Glomerular visceral epithelial cell (primary cell): ENCODE results near the gene AKAP5.
"Not testable (repeated sequence)": the region's sequence is repeated elsewhere in the genome, so short reads cannot be mapped to it uniquely, and the experiment has no call there.

Source experiments
- DNase-seq: peaks from one replicate; pipeline ENCODE4 v3.0.0-alpha.2; 2016; ENCODE audit errors: extremely low spot score

Gene AKAP5

GRCh38 chr14:64502887-64503433, 37.7 kb downstream of the AKAP5 start:
- peak; percentile 23 for DNase-seq

GRCh38 chr14:64503434-64504309, 38.4 kb downstream of the AKAP5 start, which contains the start of gene ZBTB25:
Gene ZBTB25, minus strand, starts transcription at chr14:64503838. Its CDS starts 13,305 bp downstream, at chr14:64490533.
- DNase-seq, result peak; percentile 93

GRCh38 chr14:64504310-64504896, 39.1 kb downstream of the AKAP5 start, which contains the start of gene ZBTB1:
Gene ZBTB1, plus strand, starts transcription at chr14:64504770. Its CDS starts 16,735 bp downstream, at chr14:64521505.
- peak; percentile 89 for DNase-seq

- DNase-seq, result peak; percentile 87
Observed at GRCh38 chr14:64504897-64505794, 39.8 kb downstream of the AKAP5 start.

GRCh38 chr14:64506721-64507120, 41.4 kb downstream of the AKAP5 start:
- no peak for DNase-seq

GRCh38 chr14:64507376-64508156, 42.3 kb downstream of the AKAP5 start:
- DNase-seq, result peak; percentile 16

DNA sequence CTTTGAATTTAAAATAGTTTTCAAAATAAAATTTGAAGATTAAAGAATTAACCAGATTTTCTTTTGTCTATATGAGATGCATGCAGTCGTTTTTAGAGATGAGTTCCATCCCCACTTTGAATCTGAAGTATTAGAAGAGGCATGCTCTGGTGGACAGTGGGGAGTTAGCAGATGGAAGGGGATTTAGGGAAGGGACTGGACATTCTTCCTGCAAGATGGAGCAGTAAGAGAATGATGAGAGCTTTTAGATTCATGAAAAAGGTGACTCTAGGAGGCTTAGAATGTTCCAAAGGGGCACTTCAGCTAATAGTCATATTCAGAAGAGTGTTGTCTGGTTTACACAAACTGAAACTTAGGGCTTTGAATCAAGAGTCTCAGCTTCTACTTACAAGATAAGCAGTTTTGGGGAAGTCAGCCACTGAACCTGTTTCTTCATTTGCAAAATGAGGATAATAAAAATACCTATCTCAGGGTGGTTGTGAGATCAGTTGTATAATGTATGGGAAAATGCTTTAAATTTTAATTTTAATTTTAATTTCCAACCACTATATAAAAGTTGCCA, 43.0 kb downstream of the AKAP5 start:
- no peak for DNase-seq

DNA sequence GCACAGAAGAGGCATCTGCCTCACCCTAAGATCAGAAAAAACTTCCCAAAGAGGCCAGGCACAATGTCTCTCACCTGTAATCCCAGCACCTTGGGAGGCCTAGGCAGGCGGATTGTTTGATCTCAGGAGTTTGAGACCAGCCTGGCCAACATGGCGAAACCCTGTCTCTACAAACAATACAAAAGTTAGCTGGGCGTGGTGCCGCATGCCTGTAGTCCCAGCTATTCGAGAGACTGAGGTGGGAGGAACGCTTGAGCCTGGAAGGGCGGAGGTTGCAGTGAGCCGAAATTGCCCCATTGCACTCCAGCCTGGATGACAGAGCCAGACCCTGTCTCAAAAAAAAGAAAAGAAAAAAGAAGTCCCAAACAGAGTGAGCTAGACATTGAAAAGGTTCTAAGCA, 43.7 kb downstream of the AKAP5 start:
- no peak for DNase-seq

- peak; percentile 66 for DNase-seq
Observed at GRCh38 chr14:64510825-64511671, 45.7 kb downstream of the AKAP5 start.

- no peak for DNase-seq
Observed at GRCh38 chr14:64513271-64513670, 48.0 kb downstream of the AKAP5 start.

GRCh38 chr14:64515053-64515452, 49.8 kb downstream of the AKAP5 start:
- no peak for DNase-seq

DNA sequence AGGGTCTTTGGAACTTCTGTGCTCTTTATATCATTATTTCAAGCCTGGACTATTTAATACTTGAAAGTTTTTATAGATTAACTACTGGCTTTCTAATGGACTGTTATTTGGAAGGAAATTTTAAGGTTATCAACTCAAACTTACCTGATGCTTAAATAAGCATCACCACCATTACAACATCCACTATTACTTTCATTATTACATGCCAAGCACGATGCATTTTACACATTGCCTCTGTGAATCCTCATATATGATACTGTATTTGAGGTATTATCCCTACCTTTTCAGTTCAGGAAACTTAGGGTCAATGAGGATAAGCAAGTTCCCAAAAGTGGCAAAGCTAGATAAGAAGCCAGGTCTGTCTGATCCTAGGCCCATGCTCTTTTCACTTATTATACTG, 51.7 kb downstream of the AKAP5 start:
- no peak for DNase-seq

DNA sequence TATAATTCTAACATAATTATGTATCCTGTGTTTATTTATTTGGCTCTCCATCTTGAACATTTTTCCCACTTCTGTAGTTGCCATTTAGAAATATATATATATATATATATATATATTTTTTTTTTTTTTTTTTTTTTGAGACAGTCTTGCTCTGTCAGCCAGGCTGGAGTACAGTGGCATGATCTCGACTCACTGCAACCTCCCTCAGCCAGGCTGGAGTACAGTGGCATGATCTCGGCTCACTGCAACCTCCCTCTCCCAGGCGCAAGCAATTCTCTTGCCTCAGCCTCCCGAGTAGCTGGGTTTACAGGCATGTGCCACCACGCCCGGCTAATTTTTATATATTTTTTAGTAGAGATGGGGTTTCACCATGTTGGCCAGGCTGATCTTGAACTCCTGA, 52.4 kb downstream of the AKAP5 start:
- DNase-seq, result not testable (repeated sequence)

- no peak for DNase-seq
Observed at GRCh38 chr14:64518229-64518628, 52.9 kb downstream of the AKAP5 start.

DNA sequence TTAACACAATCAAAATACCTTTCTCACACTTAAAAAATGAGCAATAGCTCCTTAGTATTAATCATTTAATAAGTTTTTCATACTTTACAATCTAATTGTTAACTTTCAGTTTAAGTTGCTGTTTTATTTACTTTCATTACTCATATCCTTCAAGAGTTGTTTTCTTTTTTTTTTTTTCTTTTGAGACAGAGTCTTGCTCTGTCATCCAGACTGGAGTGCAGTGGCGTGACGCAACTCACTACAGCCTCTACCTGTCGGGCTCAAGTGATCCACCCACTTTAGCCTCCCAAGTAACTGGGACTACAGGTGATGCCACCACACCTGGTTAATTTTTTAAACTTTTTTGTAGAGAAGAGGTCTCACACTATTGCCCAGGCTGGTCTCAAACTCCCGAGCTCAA, 55.4 kb downstream of the AKAP5 start:
- DNase-seq, result no peak

DNA sequence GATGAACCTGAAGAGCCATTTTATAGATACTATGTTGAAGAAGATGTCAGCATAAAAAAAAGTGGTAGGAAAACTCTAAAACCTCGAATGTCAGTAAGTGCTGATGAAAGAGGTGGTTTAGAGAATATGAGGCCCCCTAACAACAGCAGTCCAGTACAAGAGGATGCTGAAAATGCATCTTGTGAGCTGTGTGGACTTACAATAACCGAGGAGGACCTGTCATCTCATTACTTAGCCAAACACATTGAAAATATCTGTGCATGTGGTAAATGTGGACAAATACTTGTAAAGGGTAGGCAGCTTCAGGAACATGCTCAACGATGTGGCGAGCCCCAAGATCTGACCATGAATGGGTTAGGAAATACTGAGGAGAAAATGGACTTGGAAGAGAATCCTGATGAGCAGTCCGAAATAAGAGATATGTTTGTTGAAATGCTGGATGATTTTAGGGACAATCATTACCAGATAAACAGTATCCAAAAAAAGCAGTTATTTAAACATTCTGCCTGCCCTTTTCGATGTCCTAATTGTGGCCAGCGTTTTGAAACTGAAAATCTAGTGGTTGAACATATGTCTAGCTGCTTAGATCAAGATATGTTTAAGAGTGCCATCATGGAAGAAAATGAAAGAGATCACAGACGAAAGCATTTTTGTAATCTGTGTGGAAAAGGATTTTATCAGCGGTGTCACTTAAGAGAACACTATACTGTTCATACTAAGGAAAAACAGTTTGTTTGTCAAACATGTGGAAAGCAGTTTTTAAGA, 57.5 kb downstream of the AKAP5 start:
- no peak for DNase-seq
